ENCODE data around the gene FAM25A.
"Not testable (repeated sequence)": the region's sequence is repeated elsewhere in the genome, so short reads cannot be mapped to it uniquely, and the experiment has no call there.

Gene FAM25A

GRCh38 chr10:87030912-87031635 lies 11.0 kb downstream of the FAM25A start:
- no peak overlapping the region for H3K4me3 ChIP-seq (replicated peaks; ENCODE audit: low read depth, low read length)
- DNase-seq (ENCODE audit: extremely low read depth, low read depth) = no peak
- no peak for TF ChIP-seq CTCF (IDR thresholded peaks at IDR 0.05; ENCODE audit: low read depth, low read length, missing control alignments)

GRCh38 chr10:87036623-87037022 lies 16.5 kb downstream of the FAM25A start:
- TF ChIP-seq CTCF (IDR thresholded peaks at IDR 0.05; ENCODE audit: low read depth, low read length, missing control alignments) = no peak
- DNase-seq (ENCODE audit: extremely low read depth, low read depth) = no peak
- no peak overlapping the region for H3K4me3 ChIP-seq (replicated peaks; ENCODE audit: low read depth, low read length)

- H3K4me3 ChIP-seq (replicated peaks; ENCODE audit: low read depth, low read length) = no peak overlapping the region
- TF ChIP-seq CTCF (IDR thresholded peaks at IDR 0.05; ENCODE audit: low read depth, low read length, missing control alignments) = no peak
- DNase-seq (ENCODE audit: extremely low read depth, low read depth) = no peak
These were observed 18.2 kb downstream of the FAM25A start for GRCh38 chr10:87038286-87038717.

GRCh38 chr10:87038786-87039185 lies 18.7 kb downstream of the FAM25A start:
- H3K4me3 ChIP-seq (replicated peaks; ENCODE audit: low read depth, low read length) = no peak overlapping the region
- no peak for DNase-seq (ENCODE audit: extremely low read depth, low read depth)
- no peak for TF ChIP-seq CTCF (IDR thresholded peaks at IDR 0.05; ENCODE audit: low read depth, low read length, missing control alignments)

GRCh38 chr10:87043579-87043978 lies 23.5 kb downstream of the FAM25A start:
- not testable (repeated sequence) for H3K4me3 ChIP-seq (replicated peaks; ENCODE audit: low read depth, low read length); DNase-seq (ENCODE audit: extremely low read depth, low read depth)

- no peak overlapping the region for H3K4me3 ChIP-seq (replicated peaks; ENCODE audit: low read depth, low read length)
- no peak for DNase-seq (ENCODE audit: extremely low read depth, low read depth)
- TF ChIP-seq CTCF (IDR thresholded peaks at IDR 0.05; ENCODE audit: low read depth, low read length, missing control alignments) = no peak
These were observed 25.4 kb downstream of the FAM25A start for GRCh38 chr10:87045434-87045938.

GRCh38 chr10:87053111-87053510 lies 33.0 kb downstream of the FAM25A start:
- DNase-seq (ENCODE audit: extremely low read depth, low read depth) = no peak
- no peak for TF ChIP-seq CTCF (IDR thresholded peaks at IDR 0.05; ENCODE audit: low read depth, low read length, missing control alignments)

More at GRCh38 chr10:87053111-87053510, 33.0 kb downstream of the FAM25A start:
- H3K4me3 ChIP-seq (replicated peaks; ENCODE audit: low read depth, low read length) = no peak overlapping the region
